Measurements from ENCODE around the gene HSPA6.
"Not testable (repeated sequence)": the region's sequence is repeated elsewhere in the genome, so short reads cannot be mapped to it uniquely, and the experiment has no call there.

- not testable (repeated sequence) for TF ChIP-seq POLR2AphosphoS5 (IDR thresholded peaks at IDR 0.05; ENCODE audit: borderline replicate concordance, low read depth, low read length); EZH2 (IDR thresholded peaks at IDR 0.05)
Observed at GRCh38 chr1:161554340-161554739, 30.0 kb downstream of the HSPA6 start.
